ENCODE measurements around the gene CFAP157.

The CFAP157 gene

DNA sequence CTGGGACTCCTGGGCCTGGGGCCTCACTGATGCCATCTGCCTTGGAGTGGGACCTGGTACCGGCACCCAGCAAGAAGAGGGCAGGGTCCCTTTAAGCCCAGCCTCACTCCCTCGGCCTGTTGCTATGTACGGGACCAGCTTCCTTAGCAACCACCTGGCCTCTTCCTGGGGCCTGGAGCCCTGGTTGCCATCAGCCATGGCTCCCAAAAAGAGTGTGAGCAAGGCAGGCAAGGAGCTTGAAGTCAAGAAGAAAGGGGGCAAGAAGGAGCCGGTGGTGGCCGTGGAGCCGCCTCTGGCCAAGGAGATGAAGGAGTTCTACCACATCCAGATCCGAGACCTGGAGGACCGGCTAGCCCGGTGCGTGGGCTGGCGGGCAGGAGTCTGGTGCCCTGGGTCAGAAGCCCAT, at the start of gene CFAP157:
Gene CFAP157, plus strand, starts transcription at position 153 of the 406 bp plus-strand sequence. Its CDS starts 44 bp downstream, at position 197.
- DNase-seq: no peak

DNA sequence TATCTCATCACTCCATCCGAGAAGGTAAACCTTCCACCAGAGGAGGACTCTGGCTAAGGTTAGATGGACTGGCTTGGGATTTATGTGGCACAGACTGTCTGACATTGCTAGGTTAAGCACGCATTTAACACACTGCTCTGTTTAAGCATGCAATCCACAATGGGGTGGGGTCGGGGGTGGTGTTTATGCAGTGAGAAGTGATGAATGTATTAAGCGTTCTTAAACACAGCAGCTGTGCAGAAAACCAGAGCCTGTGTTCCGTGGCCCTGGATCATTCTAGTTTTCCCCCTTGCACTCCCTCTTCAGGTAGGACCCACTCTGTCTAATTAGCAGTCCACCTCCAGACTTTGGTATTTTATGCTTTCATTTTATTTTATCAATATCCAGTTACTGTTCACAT, 48.4 kb upstream of the CFAP157 start:
- DNase-seq: no peak

- no peak for DNase-seq
Measured at GRCh38 chr9:127660886-127661741, 45.7 kb upstream of the CFAP157 start.

DNA sequence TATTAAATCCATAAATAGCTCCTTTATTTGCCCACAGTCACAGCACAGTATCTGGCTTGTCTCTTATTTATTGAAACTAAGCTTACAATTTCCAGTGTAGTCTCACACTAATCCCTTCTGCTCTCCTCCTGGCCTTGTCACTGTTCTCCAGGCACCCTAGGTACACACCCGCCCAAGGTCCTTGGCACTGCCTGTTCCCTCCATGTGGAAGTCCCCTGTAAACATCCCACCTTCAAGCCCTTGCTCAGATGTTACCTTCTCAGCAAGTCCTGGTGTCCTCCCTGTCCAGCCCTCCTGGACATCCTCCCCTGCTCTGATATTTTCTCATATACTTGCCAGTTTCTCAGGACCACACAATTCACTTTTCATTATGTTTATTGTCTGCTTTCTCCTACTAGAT, 44.2 kb upstream of the CFAP157 start:
- no peak for DNase-seq

DNA sequence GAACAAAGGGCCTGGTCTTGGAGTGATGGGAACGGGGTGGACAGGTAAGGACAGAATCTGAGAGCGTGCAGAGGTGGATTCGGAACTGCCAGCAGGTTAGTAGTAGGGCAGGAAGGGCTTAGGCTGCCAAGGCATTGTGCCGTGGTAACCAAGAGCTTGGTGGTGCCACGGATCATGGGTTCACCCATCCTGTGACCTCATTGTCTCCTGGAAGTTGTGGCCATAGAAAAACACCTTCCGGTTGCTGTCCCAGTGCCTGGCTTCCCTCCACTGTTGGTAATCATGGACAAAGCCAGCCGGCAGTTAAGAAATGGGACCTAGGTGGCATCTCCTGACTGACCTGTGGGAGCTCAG, 42.5 kb upstream of the CFAP157 start:
- DNase-seq: no peak

GRCh38 chr9:127664678-127665507, 41.9 kb upstream of the CFAP157 start:
- DNase-seq: no peak

GRCh38 chr9:127667127-127667844, 39.5 kb upstream of the CFAP157 start:
- DNase-seq: peak; percentile 7

- no peak for DNase-seq
Measured at GRCh38 chr9:127667906-127668305, 38.9 kb upstream of the CFAP157 start.

DNA sequence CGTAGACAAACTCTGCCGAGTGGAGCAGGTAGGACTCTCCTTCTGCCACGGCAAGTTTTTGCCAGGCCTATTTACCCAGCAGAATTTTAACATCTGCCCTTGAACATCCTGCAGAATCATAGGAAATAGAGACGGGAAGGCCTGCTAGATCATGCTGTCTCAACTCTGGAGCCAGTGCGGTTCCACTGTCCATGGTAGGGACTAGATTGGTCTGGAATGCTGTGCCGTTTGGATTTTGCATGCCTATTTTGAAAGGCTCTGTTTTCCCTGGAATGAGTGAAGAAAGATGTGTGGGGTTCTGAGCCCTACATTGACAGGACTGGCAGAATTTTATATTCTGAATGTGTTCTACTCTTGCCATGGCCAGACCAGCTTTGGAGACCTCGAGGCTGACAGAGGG, 33.6 kb upstream of the CFAP157 start:
- DNase-seq: no peak

DNA sequence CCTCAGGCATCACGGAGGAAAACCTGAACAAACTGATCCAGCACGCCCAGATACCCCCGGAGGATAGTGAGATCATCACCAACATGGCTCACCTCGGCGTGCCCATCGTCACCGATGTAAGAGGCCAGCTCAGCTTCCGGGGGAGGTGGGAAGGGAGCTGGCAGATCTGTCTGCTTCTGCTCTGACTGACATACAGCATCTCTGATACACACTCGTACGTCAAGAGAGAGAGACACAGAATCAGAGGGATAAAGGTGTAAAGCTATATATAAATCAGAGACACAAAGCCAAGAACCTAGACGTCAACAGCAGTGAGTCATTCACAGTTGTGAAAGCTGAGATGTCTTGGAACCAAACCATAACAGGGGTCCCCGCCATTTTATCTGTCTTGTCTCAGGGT, 30.1 kb upstream of the CFAP157 start:
- DNase-seq: no peak

DNA sequence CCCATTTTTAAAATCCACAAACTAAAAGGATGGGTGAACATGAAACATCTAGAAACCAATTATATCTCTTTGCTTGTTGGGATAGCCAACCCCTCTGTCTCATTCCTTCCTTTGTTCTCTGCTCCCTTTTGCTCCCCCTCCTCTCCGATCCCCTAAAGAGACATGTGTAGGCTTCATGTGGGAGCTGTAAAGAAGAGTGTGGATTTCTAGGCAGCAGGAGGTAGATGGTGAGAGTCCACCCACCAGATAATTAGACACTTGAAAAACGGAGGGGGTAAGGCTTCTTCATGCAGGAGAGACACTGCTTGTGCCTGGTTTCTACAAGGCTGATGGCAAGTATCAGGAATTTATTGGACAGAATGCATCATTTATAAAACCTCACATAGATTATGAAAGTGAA, 27.3 kb upstream of the CFAP157 start:
- DNase-seq: no peak

DNA sequence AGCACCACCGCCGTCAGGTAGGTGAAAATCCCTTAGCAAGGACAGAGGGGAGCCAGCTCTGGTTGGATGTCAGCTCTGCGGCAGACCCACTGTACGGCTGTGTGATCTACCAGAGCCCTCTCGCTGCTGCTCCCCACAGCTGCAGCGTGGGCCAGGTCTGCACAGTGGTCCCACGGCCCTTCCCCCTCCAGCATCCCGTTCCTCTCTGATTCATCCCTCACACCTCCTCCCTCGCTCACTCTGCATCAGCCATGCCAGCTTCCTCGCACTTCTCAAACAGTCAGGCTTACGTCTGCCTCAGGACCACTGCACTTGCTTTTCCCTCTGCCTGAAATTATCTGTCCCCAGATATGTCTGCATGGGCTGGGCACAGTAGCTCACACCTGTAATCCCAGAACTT, 26.6 kb upstream of the CFAP157 start:
- DNase-seq: no peak

GRCh38 chr9:127680846-127681245, 25.9 kb upstream of the CFAP157 start:
- no peak for DNase-seq

DNA sequence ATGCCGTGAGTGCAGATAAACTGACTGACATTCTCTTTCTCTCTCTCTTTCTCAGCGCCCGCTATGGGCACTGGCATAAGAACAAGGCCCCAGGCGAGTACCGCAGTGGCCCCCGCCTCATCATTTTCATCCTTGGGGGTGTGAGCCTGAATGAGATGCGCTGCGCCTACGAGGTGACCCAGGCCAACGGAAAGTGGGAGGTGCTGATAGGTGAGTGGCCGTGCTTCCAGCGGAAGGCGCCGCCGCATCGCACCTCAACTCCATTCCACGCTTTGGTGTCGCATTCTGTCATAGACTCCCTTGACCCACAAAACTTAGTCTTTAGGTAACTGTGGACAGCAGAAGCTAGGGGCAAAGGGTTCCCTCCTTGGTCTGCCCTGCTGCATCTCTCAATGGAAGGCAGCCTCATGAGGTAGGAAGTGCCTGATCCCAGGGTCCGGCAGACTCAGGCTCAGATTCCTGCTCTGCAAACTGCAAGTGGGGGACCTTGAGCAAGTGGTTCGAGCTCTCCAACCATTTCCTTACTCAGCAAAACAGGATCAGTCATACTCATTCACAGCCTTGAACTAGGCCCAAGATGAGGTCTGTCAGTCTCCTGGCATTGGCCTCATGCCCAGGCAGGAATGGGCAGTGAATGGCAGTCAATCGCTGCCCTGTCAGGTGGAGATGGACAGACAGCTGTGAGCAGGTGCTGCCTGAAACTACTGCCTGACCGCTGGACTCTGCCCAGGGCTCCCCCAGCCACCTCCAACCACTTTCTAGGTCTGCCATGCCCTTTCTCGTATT, 24.2 kb upstream of the CFAP157 start:
- DNase-seq: no peak

GRCh38 chr9:127683723-127684122, 23.1 kb upstream of the CFAP157 start:
- no peak for DNase-seq

DNA sequence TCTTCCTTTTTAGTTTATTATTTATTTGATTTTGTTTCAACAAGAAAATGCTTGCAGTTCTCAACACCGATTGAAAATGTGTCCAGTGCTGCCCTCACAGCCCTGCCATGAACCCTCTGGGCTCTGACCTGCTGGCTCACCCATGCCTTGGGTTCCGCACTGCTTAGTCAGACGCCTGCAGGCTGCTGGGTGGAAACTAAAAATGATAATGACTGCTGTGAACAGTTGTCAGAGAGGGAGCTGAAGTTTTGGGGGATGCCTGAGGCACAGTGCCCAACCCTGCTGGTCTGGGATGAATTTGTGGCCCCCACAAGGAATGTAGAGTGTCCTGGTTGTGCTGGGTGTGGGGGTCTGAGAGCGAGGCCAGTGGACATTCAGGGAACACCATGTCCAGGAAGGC, 22.2 kb upstream of the CFAP157 start:
- no peak for DNase-seq

GRCh38 chr9:127686461-127687393, 20.1 kb upstream of the CFAP157 start:
- DNase-seq: no peak

GRCh38 chr9:127689329-127690000, 17.3 kb upstream of the CFAP157 start:
- no peak for DNase-seq

DNA sequence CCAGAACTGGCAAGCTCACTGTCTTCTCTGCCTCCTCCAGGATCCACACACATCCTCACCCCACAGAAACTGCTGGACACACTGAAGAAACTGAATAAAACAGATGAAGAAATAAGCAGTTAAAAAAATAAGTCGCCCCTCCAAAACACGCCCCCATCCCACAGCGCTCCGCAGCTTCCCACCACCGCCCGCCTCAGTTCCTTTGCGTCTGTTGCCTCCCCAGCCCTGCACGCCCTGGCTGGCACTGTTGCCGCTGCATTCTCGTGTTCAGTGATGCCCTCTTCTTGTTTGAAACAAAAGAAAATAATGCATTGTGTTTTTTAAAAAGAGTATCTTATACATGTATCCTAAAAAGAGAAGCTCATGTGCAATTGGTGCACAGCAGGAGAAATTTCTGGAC, 16.1 kb upstream of the CFAP157 start:
- no peak for DNase-seq

DNA sequence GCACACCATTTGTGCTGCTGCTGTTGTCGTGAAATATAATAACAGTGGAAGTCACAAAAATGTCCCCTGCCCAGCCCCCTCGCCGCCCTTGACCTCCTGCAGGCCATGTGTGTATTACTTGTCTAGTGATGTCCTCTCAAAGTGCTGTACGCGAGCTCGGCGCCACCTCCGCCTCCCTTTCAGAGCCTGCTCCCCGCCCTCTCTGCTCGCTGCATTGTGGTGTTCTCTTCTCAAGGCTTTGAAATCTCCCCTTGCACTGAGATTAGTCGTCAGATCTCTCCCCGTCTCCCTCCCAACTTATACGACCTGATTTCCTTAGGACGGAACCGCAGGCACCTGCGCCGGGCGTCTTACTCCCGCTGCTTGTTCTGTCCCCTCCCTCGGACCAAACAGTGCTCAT, 14.7 kb upstream of the CFAP157 start:
- no peak for DNase-seq

- no peak for DNase-seq
Measured at GRCh38 chr9:127693143-127693542, 13.6 kb upstream of the CFAP157 start.

Data from inflammatory macrophage treated with lipopolysaccharide for 4 hours (primary cell).